ENCODE results near the gene KIF26B.
A peak's percentile ranks its signal among the peaks of the same experiment; 100 is the strongest.

KIF26B gene

GRCh38 chr1:245169376-245169775 is 14.6 kb downstream of the KIF26B start:
- Mint-ChIP-seq H3K4me3 (no peak overlapping the region), H3K4me1 (peaks cover 2 to 7% of the 10 kb centered on the region in 2 donors), H3K27ac (no peak overlapping the region), H3K27me3 (peaks cover 50 to 51% of the 10 kb centered on the region in 2 donors), H3K36me3 (no peaks in the 10 kb centered on the region), H3K9me3 (peaks cover 0 to 4% of the 10 kb centered on the region in 2 donors)
- ATAC-seq (replicated peaks) (no peak), DNase-seq (no peak)

GRCh38 chr1:245172026-245172425 is 17.2 kb downstream of the KIF26B start:
- no peak overlapping the region for H3K4me3 Mint-ChIP-seq
- ATAC-seq (replicated peaks) (no peak), DNase-seq (no peak)
- no peak overlapping the region for H3K27ac Mint-ChIP-seq
- peaks cover 0 to 2% of the 10 kb centered on the region in 2 donors for H3K4me1 Mint-ChIP-seq
- peaks cover 0 to 4% of the 10 kb centered on the region in 2 donors for H3K9me3 Mint-ChIP-seq
- no peaks in the 10 kb centered on the region for H3K36me3 Mint-ChIP-seq
- H3K27me3 Mint-ChIP-seq = peaks cover 25 to 29% of the 10 kb centered on the region in 2 donors

- no peak for ATAC-seq (replicated peaks)
- Mint-ChIP-seq H3K36me3 (no peaks in the 10 kb centered on the region), H3K27me3 (peaks cover 18 to 23% of the 10 kb centered on the region in 2 donors), H3K4me3 (no peak overlapping the region), H3K27ac (no peak overlapping the region), H3K4me1 (peaks cover 0 to 2% of the 10 kb centered on the region in 2 donors), H3K9me3 (no peaks in the 10 kb centered on the region)
- DNase-seq = no peak
Measured at GRCh38 chr1:245172829-245173228, 18.0 kb downstream of the KIF26B start.

DNA sequence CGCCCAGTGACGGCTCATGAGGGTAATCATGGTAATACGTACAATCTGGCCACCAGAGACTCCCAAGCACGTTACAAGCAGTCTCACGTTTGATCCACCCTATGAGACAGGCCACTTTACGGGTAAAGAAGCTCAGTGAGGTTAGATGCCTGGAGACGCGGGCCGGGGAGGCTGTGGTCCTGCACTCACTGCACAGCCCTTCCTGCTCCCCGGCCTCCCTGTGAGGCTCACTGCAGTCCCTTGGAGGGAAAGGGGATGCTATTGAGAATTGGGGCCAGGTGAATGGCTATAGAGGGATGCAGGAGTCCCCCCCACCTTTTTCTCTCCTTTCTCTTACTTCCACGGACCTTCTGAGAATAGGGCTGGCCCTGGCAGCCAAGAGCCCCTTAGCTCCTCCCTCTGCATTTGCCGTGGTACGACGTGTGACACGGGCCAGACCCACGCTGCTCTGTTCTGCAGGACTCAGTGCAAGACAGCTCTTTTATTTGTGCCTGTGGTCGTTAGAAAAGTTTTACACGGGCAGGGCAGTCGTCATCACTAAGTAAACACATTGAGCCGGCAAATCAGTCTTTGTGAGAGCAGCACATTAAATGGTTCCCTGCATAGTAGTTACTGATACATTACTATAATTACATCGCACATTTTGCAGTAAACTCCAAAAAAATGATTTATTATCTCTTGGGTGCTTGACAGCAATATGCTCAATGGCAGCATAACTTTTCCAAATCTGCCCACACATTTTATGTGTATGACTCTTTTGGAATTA is 18.8 kb downstream of the KIF26B start:
- Mint-ChIP-seq H3K36me3 (no peaks in the 10 kb centered on the region), H3K4me3 (no peak overlapping the region), H3K27me3 (peaks cover 16 to 21% of the 10 kb centered on the region in 2 donors), H3K27ac (no peak overlapping the region), H3K9me3 (no peaks in the 10 kb centered on the region), H3K4me1 (peaks cover 0 to under 1% of the 10 kb centered on the region in 2 donors)
- ATAC-seq (replicated peaks) (no peak), DNase-seq (no peak)

DNA sequence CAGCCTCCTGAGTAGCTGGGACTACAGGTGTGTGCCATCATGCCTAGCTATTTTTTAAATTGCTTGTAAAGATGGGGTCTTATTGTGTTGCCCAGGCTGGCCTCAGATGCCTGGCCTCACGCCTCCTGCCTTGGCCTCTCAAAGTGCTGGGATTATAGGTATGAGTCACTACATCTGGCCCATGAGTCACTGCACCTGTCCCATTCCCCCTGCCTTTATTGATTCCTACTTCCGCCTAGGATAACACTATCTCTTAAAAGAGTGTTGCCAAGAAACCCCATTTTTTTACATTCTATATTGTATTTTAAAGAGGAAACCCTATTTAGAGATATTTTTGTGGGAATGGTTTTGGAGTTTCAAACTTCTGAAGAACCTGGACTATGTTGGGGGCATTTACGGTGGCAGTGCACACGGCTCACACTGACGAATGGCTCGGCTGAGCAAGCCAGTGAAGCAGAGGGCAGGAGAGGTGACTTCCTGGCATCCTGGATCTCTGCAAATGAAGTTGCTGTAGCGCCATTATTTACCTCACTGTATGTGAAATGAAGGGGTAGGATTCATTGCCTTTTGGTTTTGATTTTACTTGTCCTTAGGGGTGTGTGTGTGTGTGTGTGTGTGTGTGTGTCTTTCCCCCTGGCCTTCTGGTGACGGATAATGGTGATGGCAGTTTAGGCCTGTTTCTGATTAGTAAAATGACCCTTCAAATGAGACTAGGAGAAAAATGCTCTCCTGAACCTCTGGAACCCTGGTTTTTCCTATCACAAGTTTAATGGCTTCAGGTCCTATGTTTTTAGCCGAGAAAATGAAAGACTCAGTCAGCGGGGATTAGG is 22.5 kb downstream of the KIF26B start:
- no peaks in the 10 kb centered on the region for H3K9me3 Mint-ChIP-seq
- H3K4me1 Mint-ChIP-seq = peaks cover 4% of the 10 kb centered on the region in 2 donors
- peaks cover 1 to 10% of the 10 kb centered on the region in 2 donors for H3K27me3 Mint-ChIP-seq
- peaks cover 0 to 2% of the 10 kb centered on the region in 2 donors for H3K36me3 Mint-ChIP-seq
- no peak for DNase-seq
- H3K4me3 Mint-ChIP-seq = no peak overlapping the region
- no peak for ATAC-seq (replicated peaks)
- no peak overlapping the region for H3K27ac Mint-ChIP-seq

DNA sequence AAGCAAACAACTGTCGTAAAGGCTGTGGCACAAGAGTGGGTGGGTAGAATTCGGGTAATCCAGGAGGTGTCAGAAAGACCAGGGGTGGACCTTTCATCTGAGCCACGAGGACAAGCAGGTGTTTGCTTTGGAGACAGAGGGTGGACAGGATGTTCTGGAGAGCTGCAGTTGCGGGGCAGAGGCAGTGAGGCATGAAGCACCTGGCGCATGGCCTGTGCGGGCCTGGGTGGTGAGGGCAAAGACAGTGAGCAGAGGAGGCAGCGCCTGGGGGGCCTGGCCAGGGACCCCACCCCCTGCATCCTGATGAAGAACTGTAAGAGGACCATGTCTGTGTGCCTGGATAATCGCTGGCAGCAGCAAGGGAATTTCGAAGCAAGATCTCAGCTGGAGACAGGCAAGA is 24.9 kb downstream of the KIF26B start:
- Mint-ChIP-seq H3K9me3 (no peaks in the 10 kb centered on the region), H3K4me1 (peaks cover 4% of the 10 kb centered on the region in 2 donors), H3K27ac (no peak overlapping the region), H3K4me3 (no peak overlapping the region), H3K27me3 (peaks cover 0 to 5% of the 10 kb centered on the region in 2 donors), H3K36me3 (peaks cover 0 to 2% of the 10 kb centered on the region in 2 donors)
- DNase-seq (no peak), ATAC-seq (replicated peaks) (no peak)

GRCh38 chr1:245180496-245181157 is 25.8 kb downstream of the KIF26B start:
- no peak for ATAC-seq (replicated peaks)
- H3K27ac Mint-ChIP-seq = no peak overlapping the region

DNA sequence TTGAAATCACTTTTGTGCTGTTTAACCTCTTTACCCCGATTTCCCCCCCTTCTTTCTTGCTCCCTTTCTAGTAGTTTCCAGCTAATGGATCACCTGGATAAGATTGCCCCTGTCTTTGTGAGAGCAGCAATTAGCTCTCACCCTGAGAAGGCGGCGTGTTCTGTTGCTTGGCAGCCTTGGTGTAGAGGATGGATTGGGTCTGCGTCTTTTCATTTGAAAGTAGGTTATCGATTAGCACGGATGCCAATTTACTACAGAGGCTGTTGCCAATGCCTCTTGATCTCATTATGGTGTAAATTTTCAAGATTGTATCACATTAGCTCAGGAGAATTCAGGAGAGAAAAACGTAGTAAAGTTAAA is 26.4 kb downstream of the KIF26B start:
- ATAC-seq (replicated peaks) (no peak), DNase-seq (no peak)
- Mint-ChIP-seq H3K9me3 (no peaks in the 10 kb centered on the region), H3K4me3 (no peak overlapping the region), H3K27ac (no peak overlapping the region), H3K4me1 (peaks cover 4% of the 10 kb centered on the region in 2 donors), H3K36me3 (peaks cover 0 to 2% of the 10 kb centered on the region in 2 donors), H3K27me3 (peaks cover 0 to 5% of the 10 kb centered on the region in 2 donors)

More at GRCh38 chr1:245180496-245181157, 25.8 kb downstream of the KIF26B start:
- Mint-ChIP-seq H3K4me1 (peaks cover 4% of the 10 kb centered on the region in 2 donors), H3K4me3 (no peak overlapping the region), H3K9me3 (no peaks in the 10 kb centered on the region), H3K36me3 (peaks cover 0 to 2% of the 10 kb centered on the region in 2 donors), H3K27me3 (peaks cover 0 to 5% of the 10 kb centered on the region in 2 donors)
- no peak for DNase-seq

DNA sequence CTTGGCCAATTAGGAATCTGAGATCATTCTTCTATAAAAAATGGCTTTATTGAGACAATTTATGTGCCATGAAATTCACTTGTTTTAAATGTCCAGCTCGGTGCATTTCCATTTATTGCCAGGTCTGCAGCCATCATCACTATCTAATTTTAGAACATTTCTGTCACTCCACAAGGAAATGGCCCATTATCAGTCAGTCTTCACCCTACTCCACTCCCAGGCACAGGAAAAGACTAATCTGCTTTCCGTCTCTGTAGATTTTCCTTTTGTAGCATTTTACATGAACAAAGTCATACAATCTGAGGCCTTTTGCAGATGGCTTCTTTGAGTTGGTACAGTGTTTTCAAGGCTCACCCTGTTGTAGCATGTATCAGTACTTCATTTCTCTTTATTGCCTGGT is 27.2 kb downstream of the KIF26B start:
- DNase-seq (no peak), ATAC-seq (replicated peaks) (no peak)
- no peaks in the 10 kb centered on the region for H3K9me3 Mint-ChIP-seq
- peaks cover 0 to 2% of the 10 kb centered on the region in 2 donors for H3K36me3 Mint-ChIP-seq
- peaks cover 4% of the 10 kb centered on the region in 2 donors for H3K4me1 Mint-ChIP-seq
- no peak overlapping the region for H3K27ac Mint-ChIP-seq
- no peak overlapping the region for H3K4me3 Mint-ChIP-seq
- H3K27me3 Mint-ChIP-seq = peaks cover 0 to 5% of the 10 kb centered on the region in 2 donors

DNA sequence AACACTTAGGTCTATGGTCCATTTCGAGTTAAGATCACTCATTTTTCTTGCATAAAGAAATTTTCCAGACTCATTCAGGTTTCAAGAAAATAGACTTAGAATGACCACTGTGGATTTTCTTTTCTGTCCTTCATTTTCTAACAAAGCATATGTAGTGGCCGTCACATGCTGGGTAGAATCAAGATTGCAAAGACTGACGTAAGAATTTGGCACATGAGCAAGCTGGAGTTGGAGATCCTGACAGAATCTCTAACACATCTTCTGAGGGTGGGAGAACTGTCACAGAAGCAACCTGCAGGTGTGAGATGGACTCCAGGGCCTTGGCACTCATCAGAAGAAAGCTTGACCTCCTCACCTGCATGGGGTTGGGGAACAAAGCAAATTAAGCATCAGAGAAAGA is 28.6 kb downstream of the KIF26B start:
- peaks cover 0 to 2% of the 10 kb centered on the region in 2 donors for H3K36me3 Mint-ChIP-seq
- no peak for ATAC-seq (replicated peaks)
- H3K27ac Mint-ChIP-seq = no peak overlapping the region
- no peaks in the 10 kb centered on the region for H3K9me3 Mint-ChIP-seq
- H3K4me1 Mint-ChIP-seq = peaks cover 4% of the 10 kb centered on the region in 2 donors
- peaks cover 5 to 6% of the 10 kb centered on the region in 2 donors for H3K27me3 Mint-ChIP-seq
- no peak for DNase-seq
- H3K4me3 Mint-ChIP-seq = no peak overlapping the region

DNA sequence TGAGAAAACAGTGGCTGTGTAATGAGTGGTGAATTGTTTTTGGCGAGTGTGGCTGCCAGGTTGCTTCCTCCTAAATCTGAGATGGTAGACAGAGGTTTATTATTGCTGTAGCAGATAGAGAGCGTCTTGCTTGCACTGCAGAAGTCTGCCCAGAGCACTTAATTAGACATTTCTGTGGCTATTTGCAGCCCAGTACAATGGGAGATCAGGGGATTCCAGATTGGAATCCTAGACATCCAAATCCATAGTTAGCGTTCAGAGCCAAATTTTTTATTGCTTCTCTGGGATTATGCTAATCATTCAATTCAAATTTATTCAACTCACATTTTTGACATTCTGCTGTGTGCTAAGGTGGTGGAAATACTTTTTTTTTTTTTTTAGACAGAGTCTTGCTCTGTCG is 30.0 kb downstream of the KIF26B start:
- no peak for DNase-seq
- Mint-ChIP-seq H3K36me3 (no peaks in the 10 kb centered on the region), H3K27me3 (peaks cover under 1 to 6% of the 10 kb centered on the region in 2 donors), H3K9me3 (peaks cover 3% of the 10 kb centered on the region in 2 donors), H3K4me3 (no peak overlapping the region), H3K27ac (no peak overlapping the region), H3K4me1 (peaks cover 0 to 2% of the 10 kb centered on the region in 2 donors)
- ATAC-seq (replicated peaks) = no peak

GRCh38 chr1:245188403-245188802 is 33.6 kb downstream of the KIF26B start:
- H3K27me3 Mint-ChIP-seq = peaks cover 0 to 6% of the 10 kb centered on the region in 2 donors
- ATAC-seq (replicated peaks) (peak; percentile 57 to 77), DNase-seq (no peak)
- H3K4me3 Mint-ChIP-seq = no peak overlapping the region
- peaks cover 3% of the 10 kb centered on the region in 2 donors for H3K9me3 Mint-ChIP-seq
- no peaks in the 10 kb centered on the region for H3K36me3 Mint-ChIP-seq
- no peak overlapping the region for H3K27ac Mint-ChIP-seq
- H3K4me1 Mint-ChIP-seq = no peaks in the 10 kb centered on the region

GRCh38 chr1:245195398-245195797 is 40.6 kb downstream of the KIF26B start:
- DNase-seq = no peak
- ATAC-seq (replicated peaks) = no peak
- Mint-ChIP-seq H3K27ac (no peak overlapping the region), H3K27me3 (peaks cover 19 to 22% of the 10 kb centered on the region in 2 donors), H3K9me3 (no peaks in the 10 kb centered on the region), H3K4me3 (no peak overlapping the region), H3K4me1 (peaks cover 0 to 4% of the 10 kb centered on the region in 2 donors), H3K36me3 (no peaks in the 10 kb centered on the region)

GRCh38 chr1:245197121-245197520 is 42.3 kb downstream of the KIF26B start:
- no peak overlapping the region for H3K4me3 Mint-ChIP-seq
- H3K27me3 Mint-ChIP-seq = peaks cover 19 to 22% of the 10 kb centered on the region in 2 donors
- DNase-seq = no peak
- H3K36me3 Mint-ChIP-seq = no peaks in the 10 kb centered on the region
- H3K27ac Mint-ChIP-seq = no peak overlapping the region
- H3K4me1 Mint-ChIP-seq = peaks cover 0 to 4% of the 10 kb centered on the region in 2 donors
- no peaks in the 10 kb centered on the region for H3K9me3 Mint-ChIP-seq
- ATAC-seq (replicated peaks) = no peak

All from stimulated activated naive B cell treated with anti-CD40 and anti-IgM and Interleukin-4, amounts not matched to agents 10 μg/mL and 1 μg/mL and 100 μg/mL, for 72 hours (primary cell).